HCEC 1CT (cell line): ENCODE measurements around the gene COMMD9.

Source experiments
- DNase-seq: peaks from one replicate; pipeline ENCODE4 v3.0.0-alpha.2; 2017

COMMD9 gene

GRCh38 chr11:36251823-36252222, 37.4 kb downstream of the COMMD9 start:
- no peak for DNase-seq

GRCh38 chr11:36249246-36249645, 40.0 kb downstream of the COMMD9 start:
- peak; percentile 83 for DNase-seq

DNA sequence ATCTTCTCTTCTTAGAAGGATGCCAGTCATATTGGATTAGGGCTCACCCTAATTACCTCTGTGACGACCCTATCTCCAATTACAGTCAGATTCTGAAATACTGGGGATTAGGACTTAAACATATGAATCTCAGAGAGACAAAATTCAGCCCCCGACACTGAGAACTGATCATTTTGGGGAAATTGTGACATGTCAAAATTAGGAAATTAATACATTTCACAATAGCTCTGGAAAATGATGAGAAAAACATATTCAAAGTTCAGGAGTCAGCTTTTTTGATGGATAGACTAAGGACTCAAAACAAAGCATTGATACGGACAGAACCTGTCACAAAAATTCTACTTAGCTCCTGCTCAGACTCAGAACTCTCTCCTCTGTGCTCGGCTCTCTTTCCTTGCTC, 40.8 kb downstream of the COMMD9 start:
- DNase-seq = no peak

GRCh38 chr11:36247493-36247892, 41.7 kb downstream of the COMMD9 start:
- no peak for DNase-seq

DNA sequence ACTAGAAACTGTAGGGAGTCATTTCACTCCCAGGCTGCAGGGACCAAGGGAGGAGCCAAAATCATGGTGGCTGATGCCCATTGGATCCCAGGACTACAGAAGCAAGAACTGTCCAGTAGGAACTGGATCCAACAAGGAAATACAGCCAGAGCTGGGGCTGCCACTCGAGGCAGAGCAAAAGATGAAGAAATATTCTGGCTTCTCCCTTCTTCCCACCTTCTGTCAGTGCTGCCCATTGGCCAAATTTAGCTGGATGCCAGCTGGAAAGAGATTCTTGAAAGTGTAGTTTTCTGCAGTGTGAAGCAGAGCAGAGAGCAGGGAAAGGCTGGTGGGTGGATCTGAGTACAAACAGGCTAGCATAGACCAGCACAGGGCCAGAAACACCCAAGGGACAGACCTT, 45.6 kb downstream of the COMMD9 start:
- no peak for DNase-seq

DNA sequence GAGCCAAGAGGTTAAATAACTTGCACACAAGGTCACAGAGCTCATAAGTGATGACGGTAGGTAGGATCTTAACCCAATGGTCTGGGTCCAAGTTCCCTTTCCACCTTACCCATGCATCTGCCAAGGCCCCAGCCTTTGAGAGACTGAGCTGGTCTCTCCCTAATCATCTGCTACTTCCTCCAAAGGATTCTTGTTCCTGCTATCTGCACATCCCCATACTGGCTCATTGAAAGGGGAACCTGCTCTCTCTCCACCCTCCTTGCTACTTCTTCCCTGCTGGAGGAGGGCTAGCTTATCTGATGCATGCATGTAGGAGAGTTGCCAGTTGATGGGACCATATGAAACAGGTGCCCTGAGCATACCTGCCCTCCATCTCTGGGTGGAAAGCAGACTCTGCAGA, 47.7 kb downstream of the COMMD9 start:
- DNase-seq = no peak

DNA sequence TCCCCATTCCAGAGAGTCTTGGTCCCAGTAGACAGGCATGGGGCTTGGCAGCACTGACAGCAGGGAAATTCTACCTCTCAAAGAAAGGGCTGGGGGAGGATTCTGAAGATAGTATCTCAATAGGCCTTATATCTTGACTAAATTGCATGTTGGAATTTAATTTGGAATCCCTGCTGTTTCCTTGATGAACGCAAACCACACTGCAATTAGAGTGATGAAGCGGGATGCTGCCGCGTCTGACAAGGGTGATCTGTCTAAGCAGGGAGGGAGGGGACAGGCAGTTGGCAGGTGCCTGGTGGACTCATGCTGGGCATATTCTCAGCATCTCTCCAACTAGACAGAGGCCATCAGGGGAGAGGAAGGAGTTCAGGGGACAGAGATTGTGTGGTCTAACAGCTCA, 48.4 kb downstream of the COMMD9 start:
- no peak for DNase-seq

- no peak for DNase-seq
Measured at GRCh38 chr11:36240173-36240572, 49.1 kb downstream of the COMMD9 start.

GRCh38 chr11:36239636-36240035, 49.6 kb downstream of the COMMD9 start:
- DNase-seq = no peak

DNA sequence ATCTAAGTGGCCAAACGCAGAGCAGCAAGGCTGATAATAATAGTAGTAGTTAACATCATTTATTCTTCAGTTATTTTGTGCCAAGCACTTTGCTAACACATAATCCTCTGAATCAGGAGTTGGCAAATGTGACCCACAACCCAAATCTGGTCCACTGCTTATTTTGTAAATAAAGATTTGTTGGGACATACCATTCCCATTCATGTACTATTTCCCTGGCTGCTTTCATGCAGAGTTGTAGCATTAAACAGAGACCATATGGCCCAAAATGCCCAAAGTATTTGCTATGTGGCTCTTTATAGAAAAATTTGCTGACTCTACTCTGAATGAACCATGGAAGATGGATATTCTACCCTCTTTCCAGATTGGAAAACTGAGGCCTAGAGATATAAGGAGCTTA, 50.3 kb downstream of the COMMD9 start:
- DNase-seq = no peak

DNA sequence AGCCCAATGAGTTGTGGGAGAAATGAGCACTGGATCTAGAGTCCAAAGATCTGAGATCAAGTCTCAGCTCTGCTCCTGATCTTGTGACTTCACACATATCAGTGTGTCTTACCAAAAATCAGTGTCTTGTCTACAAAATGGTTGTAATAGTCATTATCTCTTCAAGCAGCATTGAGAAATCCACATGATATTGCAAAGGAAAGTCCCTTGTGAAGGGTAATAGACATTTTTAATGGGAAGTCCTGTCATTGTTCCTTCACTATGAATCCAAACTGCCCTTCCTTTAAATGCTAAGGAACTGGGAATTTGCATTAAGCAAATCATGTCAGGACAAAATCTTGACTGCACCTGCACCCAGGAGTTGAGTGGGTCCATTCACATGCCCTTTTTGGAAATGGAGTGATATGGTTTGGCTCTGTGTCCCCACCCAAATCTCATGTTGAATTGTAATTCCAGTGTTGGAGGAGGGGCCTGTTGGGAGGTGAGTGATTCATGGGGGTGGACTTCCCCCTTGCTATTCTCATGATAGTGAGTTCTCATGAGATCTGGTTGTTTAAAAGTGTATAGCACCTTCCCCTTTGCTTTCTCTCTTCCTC, 51.1 kb downstream of the COMMD9 start:
- no peak for DNase-seq

DNA sequence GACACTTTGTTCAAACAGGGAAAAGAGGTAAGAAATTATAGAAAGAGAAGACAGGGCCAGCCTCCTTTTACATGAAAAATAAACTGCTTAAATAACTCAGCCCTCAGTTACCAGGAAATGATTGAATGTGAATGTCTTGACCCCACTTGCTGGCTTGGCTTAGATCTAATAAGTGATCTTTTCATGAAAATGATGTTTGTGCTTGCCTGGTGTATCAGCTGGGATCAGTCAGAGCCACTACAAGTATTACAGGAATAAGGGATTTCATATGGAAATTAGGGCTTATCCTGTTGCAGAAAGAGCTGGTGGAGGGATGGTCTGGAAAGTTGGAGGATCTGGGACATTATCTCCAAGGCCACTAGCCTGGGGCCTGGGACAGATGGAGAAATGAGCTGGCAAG, 51.8 kb downstream of the COMMD9 start:
- DNase-seq = no peak

GRCh38 chr11:36235750-36236149, 53.5 kb downstream of the COMMD9 start:
- DNase-seq = peak; percentile 18

DNA sequence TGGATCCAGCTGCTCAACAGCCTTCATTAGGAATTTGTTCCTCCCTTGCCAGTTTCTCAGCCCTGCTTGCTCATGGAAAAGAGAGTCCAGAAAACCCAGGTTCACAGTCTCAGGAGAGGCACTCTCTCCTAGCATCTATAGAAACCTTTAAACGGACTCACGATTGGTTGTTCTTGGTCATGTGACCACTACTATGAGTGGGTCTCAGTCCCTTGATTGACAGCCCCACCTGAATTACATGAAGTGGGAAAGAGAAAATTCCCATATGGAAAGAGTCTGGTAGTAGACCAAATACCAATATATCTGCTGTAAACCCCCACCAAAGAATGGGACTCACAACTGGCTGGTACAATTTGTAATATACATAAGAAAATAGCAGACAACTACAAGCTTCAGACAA, 54.4 kb downstream of the COMMD9 start:
- DNase-seq = no peak

- DNase-seq = peak; percentile 24
Measured at GRCh38 chr11:36233204-36233603, 56.0 kb downstream of the COMMD9 start.

DNA sequence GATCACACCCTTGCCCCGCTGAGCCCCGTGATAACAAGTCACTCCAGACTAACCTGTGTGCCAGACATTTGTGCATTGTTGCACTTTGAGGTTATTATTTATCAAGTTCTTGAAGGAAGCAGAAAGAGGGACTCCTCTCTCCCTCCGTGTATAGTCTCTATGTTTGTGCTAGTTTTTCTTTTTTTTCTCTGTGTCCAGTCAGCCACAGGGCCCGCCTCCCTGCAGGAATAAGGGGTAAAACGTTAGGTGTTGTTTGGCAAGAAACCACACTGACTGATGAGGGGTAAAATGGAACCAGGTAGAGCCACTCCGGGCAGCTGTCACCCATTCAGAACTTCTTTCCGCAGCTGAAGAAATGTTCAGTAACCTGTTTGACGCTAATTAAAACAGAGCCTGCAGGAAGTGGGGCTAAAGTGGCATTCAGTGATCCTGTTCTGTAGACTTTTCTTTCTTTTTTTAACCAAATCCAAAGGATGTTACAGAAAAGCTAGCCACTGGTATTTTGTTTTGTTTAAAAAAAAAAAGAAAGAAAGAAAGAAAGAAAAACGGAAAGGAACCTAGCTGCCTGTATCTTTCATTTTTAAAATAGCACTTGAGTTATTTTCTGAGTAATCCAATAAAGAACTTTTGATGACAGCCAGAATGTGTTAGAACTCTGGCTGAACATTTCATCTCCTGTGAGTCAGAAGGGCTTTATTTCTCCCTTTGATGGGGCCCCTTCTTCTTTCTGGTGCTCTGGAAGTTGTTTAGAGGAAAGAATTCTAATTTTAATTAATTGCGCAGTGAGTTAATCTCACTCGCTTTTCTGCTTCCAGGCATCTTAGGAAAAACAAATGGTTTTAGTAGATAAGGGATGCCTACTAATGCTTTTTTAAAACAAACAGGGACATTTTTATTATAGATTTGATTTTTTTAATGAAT, 58.2 kb downstream of the COMMD9 start:
- DNase-seq = peak; percentile 61

DNA sequence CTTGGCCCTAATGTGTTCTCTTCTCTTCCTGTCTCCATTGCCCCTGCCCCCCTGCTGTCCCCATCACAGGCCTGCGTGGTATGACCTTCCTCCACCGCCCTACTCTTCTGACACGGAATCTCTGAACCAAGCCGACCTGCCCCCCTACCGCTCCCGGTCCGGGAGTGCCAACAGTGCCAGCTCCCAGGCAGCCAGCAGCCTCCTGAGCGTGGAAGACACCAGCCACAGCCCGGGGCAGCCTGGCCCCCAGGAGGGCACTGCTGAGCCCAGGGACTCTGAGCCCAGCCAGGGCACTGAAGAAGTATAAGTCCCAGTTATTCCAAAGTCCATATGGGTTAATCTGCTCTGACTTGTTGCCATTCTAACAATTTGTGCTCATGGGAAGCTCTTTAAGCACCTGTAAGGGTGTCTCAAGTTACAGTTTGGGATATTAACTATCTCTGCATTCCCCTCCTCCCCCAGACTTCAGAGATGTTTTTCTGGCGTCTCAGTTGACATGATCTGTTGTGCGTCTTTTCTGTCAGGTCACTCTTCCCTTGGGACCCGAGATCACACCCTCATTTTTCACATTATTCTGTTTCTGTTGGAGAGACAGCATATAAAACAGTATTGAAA, 60.0 kb downstream of the COMMD9 start:
- no peak for DNase-seq

- DNase-seq = no peak
Measured at GRCh38 chr11:36228689-36229088, 60.5 kb downstream of the COMMD9 start.

DNA sequence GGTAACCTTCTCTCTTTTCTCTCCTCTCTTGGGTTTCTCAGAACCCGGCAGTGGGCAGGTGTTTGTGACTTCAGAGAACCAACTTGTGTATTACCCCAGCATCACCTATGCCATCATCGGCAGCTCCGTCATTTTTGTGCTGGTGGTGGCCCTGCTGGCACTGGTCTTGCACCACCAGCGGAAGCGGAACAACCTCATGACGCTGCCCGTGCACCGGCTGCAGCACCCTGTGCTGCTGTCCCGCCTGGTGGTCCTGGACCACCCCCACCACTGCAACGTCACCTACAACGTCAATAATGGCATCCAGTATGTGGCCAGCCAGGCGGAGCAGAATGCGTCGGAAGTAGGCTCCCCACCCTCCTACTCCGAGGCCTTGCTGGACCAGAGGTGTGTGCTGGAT, 62.2 kb downstream of the COMMD9 start:
- DNase-seq = no peak

GRCh38 chr11:36224209-36224882, 64.9 kb downstream of the COMMD9 start:
- DNase-seq = no peak

DNA sequence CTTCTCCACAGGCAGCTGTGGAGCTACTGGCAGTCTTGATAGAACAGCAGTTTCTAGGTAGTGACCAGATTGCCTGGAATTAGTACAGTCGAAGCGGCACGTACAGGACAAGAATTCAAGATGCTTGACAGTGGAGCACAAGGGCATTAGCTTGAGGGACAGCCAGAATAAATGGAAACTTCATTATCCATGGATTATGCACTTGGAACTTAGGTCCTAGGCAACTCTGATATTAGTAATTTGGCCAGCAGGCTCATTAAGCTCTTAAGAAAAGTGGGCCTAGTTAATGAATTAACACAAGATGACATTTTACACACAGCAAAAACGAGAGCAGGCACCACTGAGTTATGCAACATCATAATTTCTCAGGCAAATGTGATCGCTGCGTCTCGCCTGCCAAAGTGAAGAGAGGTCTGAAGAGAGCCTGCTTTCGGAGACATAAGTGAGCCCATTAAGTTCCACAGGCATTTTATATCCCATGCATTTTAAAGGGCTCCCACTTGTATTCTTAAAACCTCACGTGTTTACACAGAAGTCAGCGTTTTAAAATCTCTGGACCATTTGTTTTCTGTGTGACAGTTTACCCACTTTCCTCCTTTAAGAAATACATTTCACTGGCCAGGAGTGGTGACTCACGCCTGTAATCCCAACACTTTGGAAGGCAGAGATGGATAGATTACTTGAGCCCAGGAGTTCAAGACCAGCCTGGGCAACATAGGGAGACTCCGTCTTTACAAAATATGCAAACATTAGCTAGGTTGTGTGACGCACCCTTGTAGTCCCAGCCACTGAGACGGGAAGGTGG, 66.2 kb downstream of the COMMD9 start:
- peak; percentile 49 for DNase-seq
